ENCODE results near the gene ZSCAN21. TPM values are rescaled to one million over a fixed set of nuclear protein-coding genes. Genes with fewer than 3 reads are reported as not detected.
"Not testable (repeated sequence)": the region's sequence is repeated elsewhere in the genome, so short reads cannot be mapped to it uniquely, and the experiment has no call there.

ZSCAN21 gene
- total RNA-seq, 2 donors from 2014 or later: 22.7 to 25.1 TPM

DNA sequence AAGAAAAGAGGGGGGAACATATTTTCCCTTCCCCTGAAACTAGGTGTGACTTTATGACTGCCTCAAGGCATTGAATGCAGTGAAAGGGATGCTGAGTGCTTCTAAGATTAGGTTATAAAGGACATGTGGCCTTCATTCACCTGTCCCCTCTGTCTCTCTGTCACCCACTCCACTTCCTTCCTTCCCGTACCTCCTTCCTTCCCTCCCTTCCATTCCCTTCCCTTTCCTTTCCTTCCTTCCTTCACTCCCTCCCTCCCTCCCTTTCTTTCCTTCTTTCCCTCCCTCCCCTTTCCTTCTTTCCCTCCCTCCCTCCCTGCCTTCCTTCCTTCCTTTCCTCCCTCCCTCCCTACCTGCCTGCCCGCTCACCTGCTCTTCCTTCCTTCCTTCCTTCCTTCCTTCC lies 38.7 kb upstream of the ZSCAN21 start:
- TF ChIP-seq, protein P1, sequence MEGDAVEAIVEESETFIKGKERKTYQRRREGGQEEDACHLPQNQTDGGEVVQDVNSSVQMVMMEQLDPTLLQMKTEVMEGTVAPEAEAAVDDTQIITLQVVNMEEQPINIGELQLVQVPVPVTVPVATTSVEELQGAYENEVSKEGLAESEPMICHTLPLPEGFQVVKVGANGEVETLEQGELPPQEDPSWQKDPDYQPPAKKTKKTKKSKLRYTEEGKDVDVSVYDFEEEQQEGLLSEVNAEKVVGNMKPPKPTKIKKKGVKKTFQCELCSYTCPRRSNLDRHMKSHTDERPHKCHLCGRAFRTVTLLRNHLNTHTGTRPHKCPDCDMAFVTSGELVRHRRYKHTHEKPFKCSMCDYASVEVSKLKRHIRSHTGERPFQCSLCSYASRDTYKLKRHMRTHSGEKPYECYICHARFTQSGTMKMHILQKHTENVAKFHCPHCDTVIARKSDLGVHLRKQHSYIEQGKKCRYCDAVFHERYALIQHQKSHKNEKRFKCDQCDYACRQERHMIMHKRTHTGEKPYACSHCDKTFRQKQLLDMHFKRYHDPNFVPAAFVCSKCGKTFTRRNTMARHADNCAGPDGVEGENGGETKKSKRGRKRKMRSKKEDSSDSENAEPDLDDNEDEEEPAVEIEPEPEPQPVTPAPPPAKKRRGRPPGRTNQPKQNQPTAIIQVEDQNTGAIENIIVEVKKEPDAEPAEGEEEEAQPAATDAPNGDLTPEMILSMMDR (conservative IDR thresholded peaks at IDR 0.05): no peak
- Mint-ChIP-seq H3K36me3 (ENCODE audit: low read depth) (no peaks in the 10 kb centered on the region), H3K27ac (no peak overlapping the region), H3K9me3 (no peaks in the 10 kb centered on the region), H3K27me3 (ENCODE audit: insufficient read depth) (peaks cover 2% of the 10 kb centered on the region), H3K4me3 (no peak overlapping the region), H3K4me1 (no peaks in the 10 kb centered on the region)
- Histone ChIP-seq H3K9ac (ENCODE audit: extremely low read depth, low read length, poor library complexity, severe bottlenecking) (no peak overlapping the region), H3K36me3 (ENCODE audit: control insufficient read depth, insufficient read depth, low read length) (no peaks in the 10 kb centered on the region), H3K4me1 (ENCODE audit: control insufficient read depth, insufficient read depth, low read length) (no peaks in the 10 kb centered on the region), H3K27ac (ENCODE audit: low read depth, low read length) (no peak overlapping the region), H3K4me3 (ENCODE audit: low read length) (no peak overlapping the region), H3K9me3 (ENCODE audit: control insufficient read depth, low read length) (no peaks in the 10 kb centered on the region), H3K27me3 (ENCODE audit: control insufficient read depth, insufficient read depth, low read length, poor library complexity, severe bottlenecking) (no peaks in the 10 kb centered on the region)
- no peak for DNase-seq
- WGBS, 2 experiments (ENCODE audit: insufficient coverage in 1 of 2, insufficient read length in 1 of 2): 92% methylated on average over 2 of the region's 2 CpGs; no CpG with 5 or more reads in 1 of the 2 experiments

- H3K4me3 ChIP-seq (ENCODE audit: low read length): no peak overlapping the region
- TF ChIP-seq, protein P1 (conservative IDR thresholded peaks at IDR 0.05): no peak
- H3K9me3 Mint-ChIP-seq: no peaks in the 10 kb centered on the region
- H3K27ac ChIP-seq (ENCODE audit: low read depth, low read length): no peak overlapping the region
- peaks cover 2% of the 10 kb centered on the region for H3K27me3 Mint-ChIP-seq (ENCODE audit: insufficient read depth)
- no peaks in the 10 kb centered on the region for H3K4me1 ChIP-seq (ENCODE audit: control insufficient read depth, insufficient read depth, low read length)
- peaks cover 4% of the 10 kb centered on the region for H3K4me1 Mint-ChIP-seq
- H3K27me3 ChIP-seq (ENCODE audit: control insufficient read depth, insufficient read depth, low read length, poor library complexity, severe bottlenecking): no peaks in the 10 kb centered on the region
- no peak overlapping the region for H3K27ac Mint-ChIP-seq
- no peaks in the 10 kb centered on the region for H3K36me3 Mint-ChIP-seq (ENCODE audit: low read depth)
- H3K4me3 Mint-ChIP-seq: no peak overlapping the region
- no peaks in the 10 kb centered on the region for H3K36me3 ChIP-seq (ENCODE audit: control insufficient read depth, insufficient read depth, low read length)
- no peak overlapping the region for H3K9ac ChIP-seq (ENCODE audit: extremely low read depth, low read length, poor library complexity, severe bottlenecking)
- DNase-seq: no peak
- no peaks in the 10 kb centered on the region for H3K9me3 ChIP-seq (ENCODE audit: control insufficient read depth, low read length)
- WGBS, 2 experiments (ENCODE audit: insufficient coverage in 1 of 2, insufficient read length in 1 of 2): 43 to 64% methylated on average over 1 to 3 of the region's 3 CpGs
These were observed 38.1 kb upstream of the ZSCAN21 start for GRCh38 chr7:100011516-100011915.

DNA sequence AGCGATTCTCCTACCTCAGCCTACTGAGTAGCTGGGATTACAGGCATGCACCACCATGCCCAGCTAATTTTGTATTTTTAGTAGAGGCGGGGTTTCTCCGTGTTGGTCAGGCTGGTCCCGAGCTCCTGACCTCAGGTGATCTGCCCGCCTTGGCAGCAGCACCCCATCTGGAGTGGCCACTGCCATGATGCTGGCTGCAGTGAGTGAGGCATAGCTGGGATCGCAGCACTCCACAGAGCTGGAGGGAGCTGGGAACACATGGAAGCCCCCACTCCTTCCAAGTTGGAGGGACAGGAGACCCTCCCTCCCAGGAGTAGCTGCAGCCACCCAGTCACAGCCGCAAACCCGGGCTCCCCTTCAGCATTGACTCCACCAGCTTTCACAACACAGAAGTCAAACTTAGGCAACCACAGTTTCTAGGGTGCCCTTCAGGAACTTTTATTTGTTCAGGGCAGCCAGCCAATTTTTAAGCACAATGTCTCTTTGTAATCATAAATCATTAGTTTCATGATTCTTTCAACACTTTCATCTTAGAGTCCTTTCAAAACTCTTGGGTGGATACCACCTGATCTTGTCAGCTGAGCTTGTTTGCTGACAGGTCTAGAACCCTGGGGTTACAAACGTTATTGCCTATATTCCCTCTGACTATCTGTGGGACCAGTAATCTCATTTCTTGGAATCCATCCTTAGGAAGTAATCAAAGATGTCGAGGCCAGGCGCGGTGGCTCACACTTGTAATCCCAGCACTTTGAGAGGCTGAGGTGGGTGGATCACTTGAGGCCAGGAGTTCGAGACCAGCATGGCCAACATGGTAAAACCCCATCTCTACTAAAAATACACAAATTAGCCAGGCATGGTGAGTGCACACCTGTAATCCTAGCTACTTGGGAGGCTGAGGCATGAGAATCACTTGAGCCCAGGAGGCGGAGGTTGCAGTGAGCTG lies 36.9 kb upstream of the ZSCAN21 start:
- H3K4me3 Mint-ChIP-seq; H3K36me3 Mint-ChIP-seq (ENCODE audit: low read depth); H3K9me3 Mint-ChIP-seq; H3K9me3 ChIP-seq (ENCODE audit: control insufficient read depth, low read length); H3K27me3 Mint-ChIP-seq (ENCODE audit: insufficient read depth); H3K27ac ChIP-seq (ENCODE audit: low read depth, low read length); DNase-seq; H3K4me3 ChIP-seq (ENCODE audit: low read length); H3K36me3 ChIP-seq (ENCODE audit: control insufficient read depth, insufficient read depth, low read length); H3K4me1 ChIP-seq (ENCODE audit: control insufficient read depth, insufficient read depth, low read length); H3K27me3 ChIP-seq (ENCODE audit: control insufficient read depth, insufficient read depth, low read length, poor library complexity, severe bottlenecking); H3K27ac Mint-ChIP-seq; H3K9ac ChIP-seq (ENCODE audit: extremely low read depth, low read length, poor library complexity, severe bottlenecking): not testable (repeated sequence)
- WGBS, 2 experiments (ENCODE audit: insufficient coverage in 1 of 2, insufficient read length in 1 of 2): 87 to 91% methylated on average over 12 to 14 of the region's 14 CpGs
- H3K4me1 Mint-ChIP-seq: peaks cover 11% of the 10 kb centered on the region
